Activated CD8-positive, alpha-beta memory T cell treated with anti-CD3 and anti-CD28 coated beads for 48 hours (primary cell): ENCODE measurements around the gene MGMT.

ENCODE experiments used
- DNase-seq, 3 experiments: peaks; one replicate each; pipeline ENCODE4 v3.0.0-alpha.2; 2020; ENCODE audit warnings: low read depth in 2 of 3, low spot score in 2 of 3

The MGMT gene

DNA sequence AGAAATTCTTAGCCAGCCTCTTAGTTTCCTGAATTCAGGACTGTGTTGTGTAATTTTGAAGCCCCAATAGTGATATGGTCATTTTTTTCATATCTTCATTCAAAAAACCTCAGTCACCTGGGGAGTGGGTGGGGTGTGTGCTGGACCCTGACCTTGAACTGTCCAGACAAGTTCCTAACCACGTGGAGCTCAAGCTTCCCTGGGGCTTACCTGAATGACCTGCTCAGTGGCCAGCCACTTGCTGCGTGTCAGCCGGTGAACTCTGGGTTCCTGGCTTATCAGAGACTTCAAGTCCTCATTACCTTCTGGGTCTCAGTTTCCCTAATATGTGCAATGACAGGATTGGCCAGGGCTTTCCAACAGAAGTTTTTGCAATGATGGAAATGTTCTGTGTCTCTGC is 27.1 kb downstream of the MGMT start:
- DNase-seq = no peak

- DNase-seq = no peak
Measured at GRCh38 chr10:129494740-129495139, 27.7 kb downstream of the MGMT start.

DNA sequence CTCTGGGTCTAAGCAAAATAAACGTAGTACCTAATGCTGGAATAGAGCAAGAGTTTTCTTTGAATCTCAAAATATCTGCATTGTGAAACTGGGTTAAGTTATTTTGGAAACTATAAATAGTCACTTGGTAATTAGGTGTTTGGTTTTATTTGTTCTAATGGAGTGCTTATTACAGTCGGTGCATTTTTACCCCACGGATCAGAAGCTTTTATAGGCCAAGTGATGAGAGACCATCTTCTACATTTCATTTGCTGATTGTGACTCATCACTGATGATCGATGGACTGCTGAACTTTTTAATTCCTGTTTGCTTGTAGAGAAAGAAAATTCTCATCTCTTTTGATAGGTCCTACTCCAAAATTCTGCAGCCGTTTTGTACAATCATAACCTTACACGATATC is 28.2 kb downstream of the MGMT start:
- no peak for DNase-seq

GRCh38 chr10:129495698-129496097 is 28.7 kb downstream of the MGMT start:
- no peak for DNase-seq

DNA sequence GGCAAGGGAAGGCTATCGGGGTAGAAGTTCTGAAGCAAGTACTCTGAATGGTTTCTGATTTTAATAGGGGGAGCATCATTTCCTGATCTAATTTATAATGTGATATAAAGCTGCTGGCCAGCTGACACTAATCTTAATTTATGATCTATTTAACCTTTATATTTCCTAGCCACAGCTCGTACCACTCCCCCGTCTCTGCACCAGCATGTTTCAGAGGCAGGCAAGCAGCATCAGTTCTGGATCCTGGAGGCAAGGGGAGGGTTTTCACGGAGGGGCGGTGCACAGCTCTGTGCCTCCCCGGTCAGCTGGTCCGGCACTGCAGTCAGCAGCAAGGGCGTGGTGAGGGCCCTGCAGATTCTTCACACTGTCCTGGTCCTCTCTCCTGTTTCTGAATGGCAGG is 30.0 kb downstream of the MGMT start:
- DNase-seq = no peak

DNA sequence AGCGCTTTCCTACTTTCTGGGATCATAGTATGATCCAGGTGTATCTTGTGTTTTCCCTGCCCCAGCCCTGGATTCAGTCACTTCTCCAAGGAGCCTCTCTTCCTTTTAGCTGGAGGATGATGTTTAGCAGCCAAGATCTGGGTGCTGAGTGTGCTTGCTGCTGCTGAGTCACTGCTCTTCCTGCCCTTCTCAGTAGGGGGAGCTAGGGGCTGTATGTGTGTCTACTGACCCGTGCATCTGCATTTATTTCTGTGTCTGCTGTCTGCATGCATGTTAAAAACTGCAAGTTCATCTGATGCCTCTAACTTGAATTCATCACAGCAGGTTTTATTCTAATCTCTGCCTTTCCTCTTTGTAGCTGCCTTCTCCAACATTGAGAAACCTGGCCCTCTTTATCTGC is 31.6 kb downstream of the MGMT start:
- no peak for DNase-seq

- no peak for DNase-seq
Measured at GRCh38 chr10:129500617-129501339, 33.7 kb downstream of the MGMT start.

DNA sequence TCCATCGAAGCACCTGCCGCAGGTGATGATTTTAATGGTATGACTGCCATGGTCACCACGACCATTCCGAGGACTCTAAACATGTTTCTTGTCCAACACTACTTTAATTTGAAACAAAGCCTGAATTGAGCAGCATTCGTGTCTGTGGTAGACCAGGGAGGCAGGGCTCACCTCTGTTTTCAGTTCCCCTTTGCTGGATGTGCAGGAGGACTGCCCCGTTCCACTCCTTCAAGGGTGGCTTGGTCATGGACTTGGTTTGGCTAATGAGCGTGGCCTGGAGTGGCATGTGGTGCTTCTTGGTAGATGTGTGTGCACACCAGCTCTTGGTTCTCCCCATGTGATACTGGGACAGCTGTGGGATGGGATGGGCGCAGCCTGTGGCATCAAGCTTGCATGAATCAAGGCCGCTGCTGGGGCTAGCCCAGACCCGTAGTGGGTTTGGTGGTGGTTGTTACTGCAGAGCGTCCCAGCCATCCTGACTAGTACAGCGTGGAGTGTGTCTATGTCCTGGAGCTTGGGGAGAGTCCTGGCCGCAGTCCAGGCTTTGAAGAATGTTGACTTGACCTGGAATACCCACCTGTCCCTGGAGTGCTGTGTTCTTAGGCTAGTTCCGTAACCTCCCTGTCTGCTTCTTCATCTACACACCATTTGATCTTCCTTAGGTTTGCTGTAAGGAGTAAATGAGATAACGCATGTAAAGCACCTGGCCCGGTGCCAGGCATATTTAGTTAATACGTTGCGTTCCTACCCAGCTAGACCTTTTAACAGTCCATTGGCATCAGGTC is 34.8 kb downstream of the MGMT start:
- no peak for DNase-seq

DNA sequence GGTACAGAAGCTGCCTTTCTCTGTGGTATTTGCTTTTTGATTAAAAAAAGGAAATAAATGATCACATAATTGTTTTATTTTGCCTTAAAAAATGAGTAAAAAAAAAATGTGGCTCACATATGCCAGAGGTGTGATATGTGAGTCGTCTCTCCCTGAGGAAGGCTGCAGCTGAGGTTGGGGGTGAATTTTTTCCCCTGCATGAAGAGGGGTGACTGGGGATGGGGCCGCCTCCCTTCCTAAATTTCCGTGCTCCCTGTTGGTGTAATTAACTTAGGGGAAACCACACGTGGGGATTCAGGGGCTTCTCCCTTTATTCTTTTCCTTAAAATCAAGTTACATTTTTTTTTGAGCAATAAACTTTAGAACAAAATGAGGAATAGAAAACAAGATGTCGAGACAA is 35.4 kb downstream of the MGMT start:
- DNase-seq = no peak

- no peak for DNase-seq
Measured at GRCh38 chr10:129505500-129506075, 38.5 kb downstream of the MGMT start.

DNA sequence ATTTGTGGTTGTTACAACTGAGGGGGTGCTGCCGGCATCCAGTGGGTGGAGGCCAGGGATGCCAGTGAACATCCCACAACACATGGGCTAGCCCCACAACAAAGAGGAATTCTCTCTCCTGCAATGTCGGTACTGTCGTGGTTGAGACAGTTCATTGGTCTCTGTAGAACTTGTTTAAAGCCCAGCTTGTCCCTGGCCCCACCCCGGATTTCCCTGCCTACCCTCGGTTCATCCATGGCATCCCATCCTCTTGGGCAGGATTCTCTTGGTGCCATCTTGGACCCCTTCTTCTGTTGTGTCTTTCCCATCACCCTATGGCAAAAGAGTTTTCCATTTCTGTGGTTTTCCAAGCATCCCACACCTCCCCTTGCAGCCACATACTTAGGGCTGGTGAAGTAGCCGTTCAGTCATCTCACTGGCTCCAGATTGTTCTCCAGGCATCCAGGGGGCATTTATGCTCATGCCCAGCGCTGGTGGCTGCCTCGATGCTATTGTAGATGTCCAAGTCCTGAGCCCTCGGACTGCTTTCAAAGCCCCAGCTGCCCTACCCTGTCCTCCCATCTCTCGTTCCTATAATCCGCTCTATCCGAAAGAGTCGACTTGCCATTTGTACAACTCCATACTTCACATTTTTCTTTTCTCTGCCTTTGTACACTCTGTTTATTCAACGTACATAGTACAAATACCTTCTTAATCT is 39.2 kb downstream of the MGMT start:
- DNase-seq = no peak

- no peak for DNase-seq
Measured at GRCh38 chr10:129507216-129507889, 40.3 kb downstream of the MGMT start.

DNA sequence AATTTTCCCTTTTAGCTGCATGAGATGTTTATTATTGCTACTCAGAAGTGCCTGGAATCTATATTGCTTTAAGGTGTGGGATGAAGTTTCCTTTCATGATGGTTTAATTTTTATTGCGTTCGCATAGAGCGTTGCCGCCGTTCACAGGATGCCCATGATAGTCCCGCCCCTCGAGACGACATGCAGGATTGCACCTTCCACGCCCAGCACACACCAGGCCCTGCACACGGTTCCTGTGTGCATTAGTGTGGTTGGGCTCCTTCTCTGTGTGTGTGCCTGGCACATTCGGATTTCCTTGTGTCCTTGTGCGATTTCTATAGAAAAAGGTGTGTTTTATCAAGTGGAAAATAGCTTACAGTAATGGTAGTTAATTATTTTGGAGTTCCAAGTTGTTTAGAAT is 42.1 kb downstream of the MGMT start:
- DNase-seq = no peak

GRCh38 chr10:129509835-129510234 is 42.8 kb downstream of the MGMT start:
- no peak for DNase-seq

- no peak for DNase-seq
Measured at GRCh38 chr10:129511086-129511485, 44.0 kb downstream of the MGMT start.

- no peak for DNase-seq
Measured at GRCh38 chr10:129511758-129512157, 44.7 kb downstream of the MGMT start.

- no peak for DNase-seq
Measured at GRCh38 chr10:129513312-129513711, 46.3 kb downstream of the MGMT start.

DNA sequence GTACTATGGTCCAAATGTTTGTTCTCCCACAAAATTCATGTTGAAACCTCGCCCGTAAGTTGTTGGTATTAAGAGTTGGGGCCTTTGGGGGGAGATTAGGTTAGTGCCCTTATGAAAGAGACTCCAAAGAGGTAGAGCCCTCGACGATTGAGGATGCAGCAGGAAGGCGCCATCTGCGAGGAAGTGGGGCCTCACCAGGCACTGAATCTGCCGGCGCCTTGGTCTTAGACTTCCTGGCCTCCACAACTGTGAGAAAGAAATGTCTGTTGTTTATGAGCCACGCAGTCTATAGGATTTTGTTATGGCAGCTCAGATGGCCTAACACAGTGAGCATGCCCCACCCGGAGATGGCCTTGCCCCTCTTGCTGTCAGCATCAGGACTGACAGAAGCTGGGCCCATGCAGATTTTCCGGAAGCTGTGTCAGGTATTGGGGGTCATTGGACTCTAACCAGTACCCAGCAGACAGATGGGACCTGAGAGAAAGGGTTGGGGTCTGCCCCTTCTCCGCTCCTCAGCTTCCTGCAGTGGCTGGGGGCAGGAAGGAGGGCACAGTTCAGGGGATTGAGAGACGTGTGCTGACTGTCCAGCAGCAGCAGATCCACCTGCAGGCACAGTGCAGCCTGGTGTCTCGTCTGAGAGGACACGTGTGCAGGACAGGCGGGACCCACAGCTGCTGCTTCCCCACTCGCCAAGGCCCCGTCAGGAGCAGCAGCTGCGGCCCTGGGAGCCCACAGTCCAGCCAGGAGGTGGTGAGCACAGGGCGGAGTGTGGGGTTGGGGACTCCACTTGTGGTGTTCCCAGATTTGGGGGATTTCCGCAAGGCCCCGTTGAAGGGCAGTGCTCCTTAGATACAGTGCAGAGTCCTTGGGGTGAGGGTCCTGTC is 47.8 kb downstream of the MGMT start:
- no peak for DNase-seq

- no peak for DNase-seq
Measured at GRCh38 chr10:129516846-129517679, 50.0 kb downstream of the MGMT start.
